Measurements from ENCODE around the gene N4BP2L1.
"Not testable (repeated sequence)": the region's sequence is repeated elsewhere in the genome, so short reads cannot be mapped to it uniquely, and the experiment has no call there.

The N4BP2L1 gene

DNA sequence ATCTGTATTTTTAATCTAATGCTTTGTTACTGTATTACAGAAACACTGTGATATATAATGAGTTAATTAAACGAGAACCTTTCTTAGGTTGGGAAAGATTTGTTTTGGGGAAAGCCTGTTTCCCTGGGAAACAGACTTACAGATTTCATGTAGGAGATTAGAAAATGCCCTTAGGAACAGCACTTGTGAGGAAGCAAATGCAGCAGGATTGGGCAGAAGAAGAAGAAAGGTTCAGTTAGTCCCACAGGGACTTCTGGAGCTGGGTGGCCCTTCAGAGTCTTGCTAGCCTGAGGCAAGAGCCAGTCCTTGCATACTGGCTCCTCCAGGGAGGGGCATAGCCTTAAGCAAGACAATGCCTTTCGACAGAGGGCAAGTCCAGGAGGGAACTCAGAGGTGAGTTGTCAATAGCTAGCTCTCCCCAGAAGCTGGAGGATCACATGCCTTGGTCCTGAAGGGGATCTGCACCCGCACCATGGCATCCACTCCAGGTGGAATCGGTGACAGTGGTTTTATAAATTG, 36.8 kb downstream of the N4BP2L1 start:
- DNase-seq, result no peak

DNA sequence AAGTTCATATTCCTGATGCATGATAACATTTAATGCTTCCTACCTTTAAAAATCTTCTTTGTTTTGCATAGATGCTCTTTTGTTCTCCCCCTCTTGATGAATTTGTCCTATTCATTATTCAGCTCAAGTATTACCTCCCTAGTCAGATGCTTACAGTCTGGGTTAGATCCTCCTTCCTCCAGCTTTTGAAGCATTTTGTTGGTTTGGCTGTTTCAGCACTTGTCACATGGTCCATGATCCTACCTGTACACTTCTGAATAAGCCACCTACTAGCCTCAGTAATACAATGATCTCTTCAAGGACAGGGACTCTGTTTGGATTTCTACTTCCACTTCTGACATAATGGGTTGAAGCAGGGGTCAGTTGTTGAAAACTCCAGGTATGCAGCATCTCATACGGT, 37.4 kb downstream of the N4BP2L1 start:
- DNase-seq, result no peak

DNA sequence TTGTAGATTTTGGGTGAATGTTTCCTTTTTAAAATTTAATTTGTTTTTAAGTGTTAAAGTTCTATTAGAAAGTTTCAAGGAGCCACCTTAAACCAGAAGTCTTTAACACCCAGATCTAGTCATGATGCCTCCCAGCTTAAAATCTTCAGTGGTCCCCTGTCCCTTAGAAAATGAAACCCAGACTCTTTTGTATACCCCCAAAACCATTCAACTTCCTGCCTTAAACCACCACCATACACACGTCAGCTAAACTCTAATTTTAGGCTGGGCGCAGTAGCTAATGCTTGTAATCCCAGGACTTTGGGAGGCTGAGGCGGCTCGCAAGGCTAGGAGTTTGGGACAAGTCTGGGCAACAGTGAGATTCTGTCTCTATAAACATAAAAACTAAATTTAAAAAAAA, 37.9 kb downstream of the N4BP2L1 start:
- DNase-seq, result no peak

DNA sequence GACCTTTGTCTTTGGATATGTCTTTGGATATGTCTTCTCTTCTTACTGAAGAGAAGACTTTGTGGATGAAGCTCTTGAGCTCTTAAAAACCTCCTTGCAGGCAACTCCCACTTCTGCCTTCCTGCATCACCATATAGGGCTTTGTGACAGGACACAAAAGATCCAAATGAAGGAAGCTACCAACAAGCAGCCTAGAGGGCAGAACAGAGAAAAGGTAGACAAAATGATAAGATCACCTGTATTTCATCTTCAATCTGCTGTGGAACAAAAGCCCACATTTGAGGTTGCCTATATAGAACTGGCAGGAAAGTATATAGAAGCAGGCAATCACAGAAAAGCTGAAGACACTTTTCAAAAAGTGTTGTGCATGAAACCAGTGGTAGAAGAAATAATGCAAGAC, 42.5 kb downstream of the N4BP2L1 start:
- DNase-seq, result no peak

DNA sequence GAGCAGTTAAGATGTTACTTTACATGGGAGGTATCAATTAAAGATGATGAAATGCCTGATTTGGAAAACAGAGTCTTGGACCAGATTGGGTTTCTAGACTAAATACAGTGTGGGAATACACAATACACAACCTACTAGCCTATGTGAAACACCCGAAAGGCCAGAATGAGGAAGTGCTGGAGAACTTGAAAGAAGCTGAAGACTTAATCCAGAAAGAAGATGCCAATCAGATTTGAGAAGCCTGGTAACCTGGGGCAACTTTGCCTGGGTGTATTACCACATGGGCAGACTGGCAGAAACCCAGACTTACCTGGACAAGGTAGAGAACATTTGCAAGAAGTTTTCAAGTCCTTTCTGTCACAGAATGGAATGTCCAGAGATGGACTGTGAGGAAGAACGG, 43.2 kb downstream of the N4BP2L1 start:
- DNase-seq, result no peak

DNA sequence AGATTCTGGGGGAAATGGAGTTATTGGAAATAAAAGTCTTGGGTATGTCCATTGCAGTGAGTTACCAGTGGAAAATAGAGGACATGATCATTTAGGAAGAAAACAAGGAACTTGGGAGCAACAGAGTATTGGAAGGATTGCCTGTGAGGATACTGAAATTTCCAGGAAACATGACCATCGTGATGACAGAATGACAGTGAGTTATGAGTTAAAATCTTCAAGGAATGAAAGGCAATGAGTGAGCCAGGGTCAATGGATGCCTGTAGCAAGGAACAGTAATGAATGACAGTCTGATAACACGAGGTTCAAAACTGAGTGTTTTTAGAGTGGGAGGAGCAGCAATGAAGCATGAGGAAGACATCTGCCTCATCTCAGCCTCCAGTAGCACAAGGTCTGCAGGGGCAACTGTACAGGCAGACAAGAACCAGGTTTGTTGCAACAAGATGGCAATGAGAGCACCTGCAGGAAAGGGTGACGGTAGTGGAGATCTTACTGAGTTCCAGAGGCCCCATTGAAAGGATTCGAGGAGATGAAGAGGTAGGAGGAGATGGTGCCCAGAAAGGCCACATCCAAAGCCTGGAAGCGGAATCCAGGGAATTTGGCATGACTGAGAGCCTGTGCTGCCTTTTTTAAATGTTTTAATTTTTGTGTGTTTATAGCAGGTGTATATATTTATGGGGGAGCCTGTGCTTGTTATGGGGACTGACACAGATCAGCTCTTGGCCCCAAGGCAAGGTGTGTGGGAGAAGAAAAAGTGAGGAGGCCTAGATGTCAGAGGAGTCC, 43.9 kb downstream of the N4BP2L1 start:
- no peak for DNase-seq

DNA sequence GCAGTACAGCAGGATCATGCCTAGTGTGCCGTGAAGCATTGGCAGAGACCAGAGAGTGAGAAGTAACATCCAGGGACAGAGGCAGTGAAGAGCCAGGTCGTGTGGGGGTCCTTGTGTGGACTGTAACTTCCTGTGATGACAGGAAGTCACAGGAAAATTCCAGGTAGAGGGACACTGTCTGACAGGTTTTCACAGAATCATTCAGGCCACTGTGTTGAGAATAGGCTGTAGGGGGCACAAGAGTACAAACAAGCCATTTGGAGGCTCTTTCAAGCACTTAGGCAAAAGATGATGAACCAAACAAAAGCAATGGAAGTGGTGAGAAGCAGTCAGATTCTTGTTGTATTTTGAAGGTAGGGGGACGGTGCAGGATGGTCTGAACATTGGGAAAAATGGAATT, 46.4 kb downstream of the N4BP2L1 start:
- DNase-seq, result peak; percentile 8

DNA sequence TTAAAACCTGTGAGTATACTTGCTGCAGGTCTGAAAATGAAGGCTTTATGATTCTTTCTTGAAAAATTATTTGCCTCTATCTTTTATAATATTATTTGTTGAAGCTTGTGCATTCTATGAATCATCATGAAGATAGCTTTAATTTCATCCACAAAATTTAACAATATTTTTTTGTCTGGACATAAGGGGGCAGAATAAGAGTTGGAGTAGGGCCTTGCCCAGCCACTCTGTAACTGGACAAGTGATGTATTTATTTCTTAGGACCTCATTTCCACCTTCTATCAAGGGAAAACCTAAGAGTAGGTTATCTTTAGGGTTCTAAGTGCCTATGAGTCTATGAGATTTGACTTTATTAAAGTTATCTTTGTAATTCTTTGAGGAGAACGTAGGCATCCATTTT, 49.9 kb downstream of the N4BP2L1 start:
- DNase-seq, result no peak

DNA sequence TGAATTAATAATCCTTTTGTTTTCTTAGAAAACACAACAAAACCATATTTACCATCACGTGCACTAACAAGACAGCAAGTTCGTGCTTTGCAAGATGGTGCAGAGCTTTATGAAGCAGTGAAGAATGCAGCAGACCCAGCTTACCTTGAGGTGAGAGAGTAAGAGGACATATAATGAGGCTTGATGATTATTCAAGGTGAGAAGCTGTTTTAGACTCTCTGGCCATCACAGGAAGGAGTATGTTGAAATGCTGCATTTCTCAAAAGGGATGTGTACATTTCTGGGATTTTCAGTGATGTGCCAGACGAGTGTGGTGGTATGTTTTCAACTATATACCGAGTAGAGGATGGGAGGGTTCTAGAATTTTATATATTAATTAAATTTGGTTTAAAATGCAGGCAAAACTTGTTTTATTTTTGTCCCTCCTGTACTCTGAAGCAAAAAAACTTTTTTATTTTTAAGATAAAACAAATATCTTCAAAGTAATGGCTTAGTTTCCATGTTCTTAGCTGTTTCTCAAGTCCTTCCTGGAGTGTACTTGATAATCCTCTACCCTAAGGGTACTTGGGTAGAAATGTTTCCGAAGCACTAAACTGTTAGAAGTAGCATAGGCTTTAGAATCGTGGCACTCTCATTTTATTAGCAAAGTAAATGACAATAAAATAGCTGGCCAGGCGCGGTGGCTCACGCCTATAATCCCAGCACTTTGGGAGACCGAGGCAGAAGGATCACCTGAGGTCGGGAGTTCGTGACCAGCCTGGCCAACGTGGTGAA, 51.1 kb downstream of the N4BP2L1 start:
- DNase-seq, result no peak

DNA sequence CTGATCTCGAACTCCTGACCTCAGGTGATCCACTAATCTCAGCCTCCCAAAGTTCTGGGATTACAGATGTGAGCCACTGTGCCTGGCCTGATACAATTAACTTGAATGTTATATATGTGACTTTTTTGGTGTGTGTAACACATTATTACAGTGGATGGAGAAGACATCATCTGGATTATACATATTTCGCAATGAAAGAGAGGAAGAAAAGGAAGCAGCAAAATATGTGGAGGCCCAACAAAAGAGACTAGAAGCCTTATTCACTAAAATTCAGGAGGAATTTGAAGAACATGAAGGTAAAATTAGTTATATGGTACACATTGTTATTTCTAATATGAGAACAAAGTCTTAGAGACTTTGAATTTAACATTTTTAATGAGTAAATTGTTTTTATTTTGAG, 57.1 kb downstream of the N4BP2L1 start:
- no peak for DNase-seq

DNA sequence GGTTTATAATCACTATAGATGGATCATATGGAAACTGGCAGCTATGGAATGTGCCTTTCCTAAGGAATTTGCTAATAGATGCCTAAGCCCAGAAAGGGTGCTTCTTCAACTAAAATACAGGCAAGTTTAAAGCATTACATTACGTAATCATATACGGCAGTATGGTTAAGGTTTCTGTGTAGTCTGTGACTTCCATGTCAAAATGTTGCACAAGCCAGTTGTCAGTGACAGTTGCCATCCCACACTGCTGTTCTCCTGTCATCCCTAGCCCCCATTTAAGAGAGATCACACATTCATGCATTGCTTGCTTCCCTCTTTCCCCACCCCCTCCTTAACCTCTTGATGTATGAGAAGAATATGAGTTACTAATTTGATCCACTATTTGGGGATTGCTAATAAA, 65.4 kb downstream of the N4BP2L1 start:
- DNase-seq, result no peak

DNA sequence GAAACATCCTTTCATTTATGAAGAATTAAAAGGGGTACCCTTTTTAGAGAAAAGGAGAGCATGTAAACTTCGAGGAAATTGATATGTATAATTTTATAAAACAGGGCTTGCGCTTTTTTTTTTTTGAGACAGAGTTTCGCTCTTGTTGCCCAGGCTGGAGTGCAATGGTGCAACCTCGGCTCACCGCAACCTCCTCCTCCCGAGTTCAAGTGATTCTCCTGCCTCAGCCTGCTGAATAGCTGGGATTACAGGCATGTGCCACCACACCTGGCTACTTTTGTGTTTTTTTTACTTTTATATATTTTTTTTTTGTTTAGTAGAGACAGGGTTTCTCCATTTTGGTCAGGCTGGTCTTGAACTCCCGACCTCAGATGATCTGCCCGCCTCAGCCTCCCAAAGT, 72.0 kb downstream of the N4BP2L1 start:
- not testable (repeated sequence) for DNase-seq

DNA sequence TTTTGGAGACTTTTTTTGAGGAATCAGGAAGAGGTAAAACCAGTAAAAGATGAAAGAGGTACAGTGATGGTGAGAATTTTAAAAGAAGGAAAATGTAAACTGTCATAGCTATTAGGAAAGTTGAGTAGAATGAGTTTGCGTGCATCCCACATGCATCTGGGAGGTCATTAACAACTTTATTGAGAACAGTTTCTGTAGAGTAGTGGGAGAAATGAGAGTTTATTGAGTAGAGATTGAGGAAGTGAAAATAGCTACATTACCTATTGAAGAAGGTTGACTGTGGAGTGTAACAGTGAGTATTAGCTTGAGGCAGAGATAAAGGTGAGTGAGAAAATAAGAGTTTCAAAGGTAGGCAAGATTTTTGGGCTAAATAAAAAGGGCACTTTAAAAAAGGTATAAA, 73.9 kb downstream of the N4BP2L1 start:
- no peak for DNase-seq

DNA sequence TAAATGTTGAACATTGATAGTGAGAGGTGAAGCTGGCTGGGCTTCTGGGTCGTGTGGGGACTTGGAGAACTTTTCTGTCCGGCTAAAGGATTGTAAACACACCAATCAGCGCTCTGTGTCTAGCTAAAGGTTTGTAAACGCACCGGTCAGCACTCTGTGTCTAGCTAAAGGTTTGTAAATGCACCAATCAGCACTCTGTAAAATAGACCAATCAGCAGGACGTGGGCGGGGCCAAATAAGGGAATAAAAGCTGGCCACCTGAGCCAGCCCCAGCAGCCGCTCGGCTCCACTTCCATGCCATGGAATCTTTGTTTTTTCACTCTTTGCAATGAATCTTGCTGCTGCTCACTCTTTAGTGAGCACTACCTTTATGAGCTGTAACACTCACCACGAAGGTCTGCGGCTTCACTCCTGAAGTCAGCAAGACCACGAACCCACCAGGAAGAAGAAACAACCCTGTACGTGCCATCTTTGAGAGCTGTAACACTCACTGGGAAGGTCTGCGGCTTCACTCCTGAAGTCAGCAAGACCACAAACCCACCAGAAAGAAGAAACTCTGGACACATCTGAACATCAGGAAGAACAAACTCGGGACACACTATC, 77.0 kb downstream of the N4BP2L1 start:
- not testable (repeated sequence) for DNase-seq

Measured in right kidney (tissue), 1 donor.